ENCODE measurements around the gene GMPR. TPM values are rescaled to one million over a fixed set of nuclear protein-coding genes. Genes with fewer than 3 reads are reported as not detected.

Gene GMPR
- total and polyA plus RNA-seq, 2 experiments from 2014 or later: 9.4 to 29.6 TPM

- no peaks in the 10 kb centered on the region for H3K9me3 ChIP-seq (ENCODE audit: low read depth)
- no peak for TF ChIP-seq CTCF (IDR thresholded peaks at IDR 0.05; ENCODE audit: low read depth, low read length)
- no peak for DNase-seq (ENCODE audit: low read depth in 1 of 2, low spot score in 1 of 2)
- no peaks in the 10 kb centered on the region for H3K27me3 ChIP-seq
- H3K27ac ChIP-seq: no peak overlapping the region
- no peak overlapping the region for H3K4me3 ChIP-seq
- peaks cover 5% of the 10 kb centered on the region for H3K4me1 ChIP-seq (ENCODE audit: low read depth)
- no peaks in the 10 kb centered on the region for H3K36me3 ChIP-seq
These were observed 67.9 kb downstream of the GMPR start for GRCh38 chr6:16306334-16306733.

- Histone ChIP-seq H3K27ac (no peak overlapping the region), H3K4me3 (no peak overlapping the region), H3K4me1 (ENCODE audit: low read depth) (no peaks in the 10 kb centered on the region), H3K9me3 (ENCODE audit: low read depth) (no peaks in the 10 kb centered on the region), H3K27me3 (no peaks in the 10 kb centered on the region), H3K36me3 (no peaks in the 10 kb centered on the region)
- DNase-seq (ENCODE audit: low read depth in 1 of 2, low spot score in 1 of 2): no peak
- TF ChIP-seq CTCF (IDR thresholded peaks at IDR 0.05; ENCODE audit: low read depth, low read length): no peak
These were observed 73.4 kb downstream of the GMPR start for GRCh38 chr6:16311763-16312162.

GRCh38 chr6:16313732-16314131 lies 75.3 kb downstream of the GMPR start:
- Histone ChIP-seq H3K4me3 (no peak overlapping the region), H3K36me3 (no peaks in the 10 kb centered on the region), H3K9me3 (ENCODE audit: low read depth) (no peaks in the 10 kb centered on the region), H3K27me3 (no peaks in the 10 kb centered on the region), H3K4me1 (ENCODE audit: low read depth) (no peaks in the 10 kb centered on the region), H3K27ac (no peak overlapping the region)
- TF ChIP-seq CTCF (IDR thresholded peaks at IDR 0.05; ENCODE audit: low read depth, low read length): no peak
- DNase-seq (ENCODE audit: low read depth in 1 of 2, low spot score in 1 of 2): no peak

DNA sequence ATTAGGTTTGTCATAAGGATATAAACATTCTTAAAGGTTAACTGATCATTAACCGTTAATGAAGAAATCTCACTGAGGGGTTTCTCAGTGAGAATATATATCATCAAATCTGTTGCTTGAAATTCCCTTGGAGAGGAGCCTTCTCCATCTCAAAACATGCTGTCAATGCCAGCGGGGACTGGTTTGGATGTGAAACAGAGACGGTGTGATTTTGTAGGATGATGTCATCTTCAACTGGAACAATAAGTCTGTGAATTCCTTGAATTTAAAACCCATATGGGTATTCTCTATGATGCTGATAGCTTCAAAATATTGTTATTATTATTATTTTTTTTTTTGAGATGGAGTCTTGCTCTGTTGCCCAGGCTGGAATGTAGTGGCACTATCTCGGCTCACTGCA lies 75.9 kb downstream of the GMPR start:
- H3K36me3 ChIP-seq: no peaks in the 10 kb centered on the region
- DNase-seq (ENCODE audit: low read depth in 1 of 2, low spot score in 1 of 2): no peak
- H3K9me3 ChIP-seq (ENCODE audit: low read depth): no peaks in the 10 kb centered on the region
- no peaks in the 10 kb centered on the region for H3K4me1 ChIP-seq (ENCODE audit: low read depth)
- no peak overlapping the region for H3K27ac ChIP-seq
- H3K27me3 ChIP-seq: no peaks in the 10 kb centered on the region
- H3K4me3 ChIP-seq: no peak overlapping the region
- TF ChIP-seq CTCF (IDR thresholded peaks at IDR 0.05; ENCODE audit: low read depth, low read length): no peak

DNA sequence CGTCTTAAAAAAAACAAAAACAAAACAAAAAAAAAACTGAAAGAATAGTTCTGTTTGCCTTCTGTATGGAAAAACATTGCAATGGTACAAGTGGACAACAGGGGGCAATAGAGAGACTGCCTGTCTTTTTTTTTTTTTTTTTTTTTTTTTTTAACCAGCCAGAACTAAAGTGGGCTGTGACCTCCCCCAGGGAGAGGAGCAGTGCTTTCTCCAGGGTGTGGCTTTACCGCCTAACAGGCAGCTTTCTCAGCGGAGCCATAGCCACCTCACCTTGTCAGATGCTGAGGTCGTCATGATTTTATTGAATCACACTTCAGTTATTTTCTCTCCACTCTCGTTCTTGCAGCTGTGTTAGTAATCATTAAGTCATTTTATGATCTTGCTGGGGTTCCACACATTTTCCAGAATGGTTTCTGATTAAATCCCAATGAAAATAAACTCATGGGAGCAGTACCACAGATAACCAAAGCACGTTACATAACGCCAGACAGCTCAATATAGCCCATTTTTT lies 78.4 kb downstream of the GMPR start:
- Histone ChIP-seq H3K4me3 (no peak overlapping the region), H3K27ac (no peak overlapping the region), H3K27me3 (no peaks in the 10 kb centered on the region), H3K4me1 (ENCODE audit: low read depth) (peaks cover 12% of the 10 kb centered on the region), H3K9me3 (ENCODE audit: low read depth) (no peaks in the 10 kb centered on the region), H3K36me3 (no peaks in the 10 kb centered on the region)
- peak; percentile 84 for TF ChIP-seq CTCF (IDR thresholded peaks at IDR 0.05; ENCODE audit: low read depth, low read length)
- peak; percentile 48 to 58 for DNase-seq (ENCODE audit: low read depth in 1 of 2, low spot score in 1 of 2)

GRCh38 chr6:16318538-16318937 lies 80.2 kb downstream of the GMPR start:
- TF ChIP-seq CTCF (IDR thresholded peaks at IDR 0.05; ENCODE audit: low read depth, low read length): no peak
- Histone ChIP-seq H3K27me3 (no peaks in the 10 kb centered on the region), H3K4me3 (no peak overlapping the region), H3K36me3 (no peaks in the 10 kb centered on the region), H3K9me3 (ENCODE audit: low read depth) (no peaks in the 10 kb centered on the region), H3K4me1 (ENCODE audit: low read depth) (peaks cover 22% of the 10 kb centered on the region), H3K27ac (no peak overlapping the region)
- peak in 1 of 2 donors; percentile 43 for DNase-seq (ENCODE audit: low read depth in 1 of 2, low spot score in 1 of 2)
